Mesenchymal stem cell (in vitro differentiated cells and primary cell): ENCODE measurements around the gene PDILT. TPM values are rescaled to one million over a fixed set of nuclear protein-coding genes. Genes with fewer than 3 reads are reported as not detected.
"Not testable (repeated sequence)": the region's sequence is repeated elsewhere in the genome, so short reads cannot be mapped to it uniquely, and the experiment has no call there.

Source experiments
- DNase-seq: peaks from one replicate; pipeline ENCODE4 v3.0.0-alpha.2; 2013
- H2AFZ ChIP-seq: one replicate; pipeline ENCODE4 v1.6.1; 2013; ENCODE audit warnings: low read depth, mild to moderate bottlenecking, control low read depth, inconsistent platforms, low read length, moderate library complexity
- H2AK5ac ChIP-seq: 2 replicates; pipeline ENCODE4 v1.6.1; 2013; ENCODE audit warnings: low read length, moderate library complexity, mild to moderate bottlenecking, inconsistent platforms; ENCODE audit not compliant: severe bottlenecking
- H2BK120ac ChIP-seq: one replicate; pipeline ENCODE4 v1.6.1; 2013; ENCODE audit warnings: low read depth, mild to moderate bottlenecking, inconsistent platforms, low read length, moderate library complexity
- H2BK12ac ChIP-seq, 2 experiments: one replicate each; pipeline ENCODE4 v1.6.1; 2013; ENCODE audit warnings: inconsistent platforms in 2 of 2, low read length in 2 of 2, mild to moderate bottlenecking in 2 of 2, moderate library complexity in 2 of 2, control low read depth in 1 of 2
- H2BK15ac ChIP-seq: one replicate; pipeline ENCODE4 v1.6.1; 2013; ENCODE audit warnings: mild to moderate bottlenecking, low read depth, inconsistent platforms; ENCODE audit not compliant: poor library complexity, severe bottlenecking
- H2BK5ac ChIP-seq: 2 replicates; pipeline ENCODE4 v1.6.1; 2013; ENCODE audit warnings: low read depth, mild to moderate bottlenecking, low read length, control low read depth, inconsistent platforms; ENCODE audit not compliant: poor library complexity, severe bottlenecking
- H3K14ac ChIP-seq, 2 experiments: one replicate each; pipeline ENCODE4 v1.6.1; 2013; ENCODE audit warnings: inconsistent platforms in 2 of 2, low read length in 2 of 2, control low read depth in 1 of 2, mild to moderate bottlenecking in 1 of 2, moderate library complexity in 1 of 2
- H3K18ac ChIP-seq, 2 experiments: one replicate each; pipeline ENCODE4 v1.6.1; 2013; ENCODE audit warnings: inconsistent platforms in 2 of 2, low read length in 2 of 2, control low read depth in 1 of 2, low read depth in 1 of 2, mild to moderate bottlenecking in 1 of 2
- H3K23ac ChIP-seq, 2 experiments: one replicate each; pipeline ENCODE4 v1.6.1; 2013; ENCODE audit warnings: inconsistent platforms in 2 of 2, low read length in 2 of 2, mild to moderate bottlenecking in 2 of 2, moderate library complexity in 2 of 2, control low read depth in 1 of 2
- H3K27ac ChIP-seq: 2 replicates; pipeline ENCODE4 v1.5.1; 2013; ENCODE audit warnings: mild to moderate bottlenecking, moderate library complexity, low read length, control low read depth, inconsistent platforms; ENCODE audit not compliant: poor library complexity, severe bottlenecking
- H3K27me3 ChIP-seq, 2 experiments: 2 replicates each; pipeline versions ENCODE4 v1.6.1 to v1.7.0; 2013; ENCODE audit warnings: low read length in 2 of 2, mild to moderate bottlenecking in 2 of 2, moderate library complexity in 2 of 2, control low read depth in 1 of 2, inconsistent platforms in 1 of 2; ENCODE audit not compliant: control insufficient read depth in 1 of 2, insufficient read depth in 1 of 2
- H3K36me3 ChIP-seq, 2 experiments: 2 replicates each; pipeline versions ENCODE4 v1.6.1 to v1.7.0; 2013; ENCODE audit warnings: low read length in 2 of 2, control low read depth in 1 of 2, inconsistent platforms in 1 of 2, low read depth in 1 of 2, mild to moderate bottlenecking in 1 of 2; ENCODE audit not compliant: insufficient read depth in 2 of 2, control insufficient read depth in 1 of 2
- H3K4ac ChIP-seq, 2 experiments: one replicate each; pipeline ENCODE4 v1.6.1; 2013; ENCODE audit warnings: inconsistent platforms in 2 of 2, low read length in 2 of 2, mild to moderate bottlenecking in 2 of 2, moderate library complexity in 2 of 2, control low read depth in 1 of 2, low read depth in 1 of 2
- H3K4me1 ChIP-seq: 2 replicates; pipeline ENCODE4 v1.6.1; 2013; ENCODE audit warnings: low read depth, low read length, control low read depth; ENCODE audit not compliant: control insufficient read depth, insufficient read depth
- H3K4me2 ChIP-seq: 2 replicates; pipeline ENCODE4 v1.6.1; 2013; ENCODE audit warnings: low read length, mild to moderate bottlenecking, inconsistent platforms; ENCODE audit not compliant: poor library complexity, severe bottlenecking
- H3K4me3 ChIP-seq, 2 experiments: 2 replicates each; pipeline versions ENCODE4 v1.5.1 to v1.7.0; 2013; ENCODE audit warnings: low read length in 2 of 2, mild to moderate bottlenecking in 2 of 2, control low read depth in 1 of 2, low read depth in 1 of 2; ENCODE audit not compliant: insufficient read depth in 1 of 2
- H3K79me1 ChIP-seq: replicated peaks from 2 replicates; pipeline ENCODE4 v1.6.1; 2013; ENCODE audit warnings: mild to moderate bottlenecking, control low read depth, low read length, inconsistent platforms; ENCODE audit not compliant: poor library complexity, severe bottlenecking
- H3K9ac ChIP-seq: 2 replicates; pipeline ENCODE4 v1.7.0; 2013; ENCODE audit warnings: mild to moderate bottlenecking, low read length, moderate library complexity
- H3K9me3 ChIP-seq: 2 replicates; pipeline ENCODE4 v1.7.0; 2013; ENCODE audit warnings: mild to moderate bottlenecking, low read length; ENCODE audit not compliant: control insufficient read depth
- H4K8ac ChIP-seq: one replicate; pipeline ENCODE4 v1.6.1; 2013; ENCODE audit warnings: inconsistent platforms, mild to moderate bottlenecking, low read length, moderate library complexity
- H4K91ac ChIP-seq: one replicate; pipeline ENCODE4 v1.6.1; 2013; ENCODE audit warnings: mild to moderate bottlenecking, low read length, inconsistent platforms
- WGBS: methylation state at CpG from one replicate; pipeline ENCODE4 v1.1.7; 2013; ENCODE audit warnings: mixed read lengths; 5-methylcytosine and 5-hydroxymethylcytosine counted together
- polyA plus RNA-seq, 2 experiments: library from polyadenylated mRNA; stranded (reverse); fragments of 200-250 nt; gene quantifications; one replicate each; pipeline ENCODE4 v1.2.3, GENCODE V29; 2013

Gene PDILT
- not detected for polyA plus RNA-seq (2013, experiment 1 of 2)
- polyA plus RNA-seq (2013, experiment 2 of 2), result not detected

- Histone ChIP-seq H3K9ac (no peak within 1 kb of the TSS), H3K79me1 (no peaks in the 10 kb centered on the region), H2AFZ (no peak within 1 kb of the TSS), H3K23ac (no peak within 1 kb of the TSS), H3K27me3 (no peaks in the 10 kb centered on the region), H3K18ac (no peak within 1 kb of the TSS), H3K4me2 (no peak within 1 kb of the TSS), H3K4me1 (peaks cover 7% of the 10 kb centered on the region), H2BK5ac (no peak within 1 kb of the TSS), H2BK15ac (no peak within 1 kb of the TSS), H4K8ac (no peak within 1 kb of the TSS), H3K27ac (no peak within 1 kb of the TSS), H3K36me3 (no peaks in the 10 kb centered on the region), H2BK12ac (no peak within 1 kb of the TSS), H2BK120ac (no peak within 1 kb of the TSS), H3K9me3 (no peaks in the 10 kb centered on the region), H3K14ac (no peak within 1 kb of the TSS), H2AK5ac (no peak within 1 kb of the TSS), H4K91ac (no peak within 1 kb of the TSS), H3K4ac (no peak within 1 kb of the TSS), H3K4me3 (no peak within 1 kb of the TSS)
- WGBS, result 64% methylated on average over 2 of the region's 2 CpGs
- DNase-seq, result no peak
Measured at GRCh38 chr16:20404637-20405036, at the start of gene PDILT. Gene PDILT (minus strand): TSS chr16:20404737. CDS start chr16:20399300, 5,437 bp downstream.

GRCh38 chr16:20453633-20454032 lies 49.1 kb upstream of the PDILT start:
- not testable (repeated sequence) for H2AFZ ChIP-seq, H2BK5ac ChIP-seq, H3K4me2 ChIP-seq, H3K27ac ChIP-seq, DNase-seq, H2BK12ac ChIP-seq, H3K79me1 ChIP-seq, H3K4me1 ChIP-seq, H3K9ac ChIP-seq, H3K9me3 ChIP-seq, H2AK5ac ChIP-seq, H3K27me3 ChIP-seq, H4K91ac ChIP-seq, H3K36me3 ChIP-seq, H3K18ac ChIP-seq, H2BK15ac ChIP-seq, H2BK120ac ChIP-seq, H4K8ac ChIP-seq, H3K23ac ChIP-seq, H3K14ac ChIP-seq, H3K4me3 ChIP-seq, H3K4ac ChIP-seq
- no CpG with 5 or more reads among the region's 5 CpGs for WGBS

- not testable (repeated sequence) for H3K18ac ChIP-seq
Measured at GRCh38 chr16:20451364-20451763, 46.8 kb upstream of the PDILT start, which contains the start of gene ACSM2A. Gene ACSM2A (plus strand): TSS chr16:20451521. CDS start chr16:20460115, 8,594 bp downstream.

GRCh38 chr16:20446652-20447393 lies 42.3 kb upstream of the PDILT start:
- H3K18ac ChIP-seq, H3K27me3 ChIP-seq, H3K79me1 ChIP-seq, H2AFZ ChIP-seq, H3K4ac ChIP-seq, H3K4me1 ChIP-seq, H2BK5ac ChIP-seq, H3K36me3 ChIP-seq, H2BK12ac ChIP-seq, H3K9me3 ChIP-seq, H2BK15ac ChIP-seq, H2BK120ac ChIP-seq, H3K27ac ChIP-seq, H3K4me2 ChIP-seq, DNase-seq, H3K9ac ChIP-seq, H3K4me3 ChIP-seq, H3K23ac ChIP-seq, H2AK5ac ChIP-seq, H4K91ac ChIP-seq, H4K8ac ChIP-seq, H3K14ac ChIP-seq: not testable (repeated sequence)
- WGBS, result no CpG with 5 or more reads among the region's 3 CpGs

More at GRCh38 chr16:20451364-20451763, 46.8 kb upstream of the PDILT start, which contains the start of gene ACSM2A:
- H3K79me1 ChIP-seq, H2BK120ac ChIP-seq, H3K9ac ChIP-seq, H2BK15ac ChIP-seq, H4K8ac ChIP-seq, H3K4me1 ChIP-seq, H3K4ac ChIP-seq, H4K91ac ChIP-seq, H3K14ac ChIP-seq, H3K36me3 ChIP-seq, H3K27ac ChIP-seq, H3K9me3 ChIP-seq, H2AFZ ChIP-seq, H2AK5ac ChIP-seq, H3K4me2 ChIP-seq, H2BK5ac ChIP-seq, H3K4me3 ChIP-seq, DNase-seq, H3K27me3 ChIP-seq, H3K23ac ChIP-seq, H2BK12ac ChIP-seq: not testable (repeated sequence)
- no CpG with 5 or more reads among the region's 1 CpG for WGBS
